Right forelimb (tissue), 1 donor: ENCODE measurements around the gene SRI.
A peak's percentile ranks its signal among the peaks of the same experiment; 100 is the strongest.

ENCODE experiments used
- DNase-seq: peaks from one replicate; pipeline ENCODE4 v3.0.0-alpha.2; 2018

The SRI gene

GRCh38 chr7:88224601-88225275 is 4.9 kb upstream of the SRI start:
- DNase-seq = no peak

GRCh38 chr7:88223265-88223664 is 3.4 kb upstream of the SRI start:
- DNase-seq = no peak

- DNase-seq = peak; percentile 76
Observed at GRCh38 chr7:88218836-88219605, 817 bp downstream of the SRI start.

- DNase-seq = no peak
Observed at GRCh38 chr7:88218429-88218745, 1.5 kb downstream of the SRI start.

DNA sequence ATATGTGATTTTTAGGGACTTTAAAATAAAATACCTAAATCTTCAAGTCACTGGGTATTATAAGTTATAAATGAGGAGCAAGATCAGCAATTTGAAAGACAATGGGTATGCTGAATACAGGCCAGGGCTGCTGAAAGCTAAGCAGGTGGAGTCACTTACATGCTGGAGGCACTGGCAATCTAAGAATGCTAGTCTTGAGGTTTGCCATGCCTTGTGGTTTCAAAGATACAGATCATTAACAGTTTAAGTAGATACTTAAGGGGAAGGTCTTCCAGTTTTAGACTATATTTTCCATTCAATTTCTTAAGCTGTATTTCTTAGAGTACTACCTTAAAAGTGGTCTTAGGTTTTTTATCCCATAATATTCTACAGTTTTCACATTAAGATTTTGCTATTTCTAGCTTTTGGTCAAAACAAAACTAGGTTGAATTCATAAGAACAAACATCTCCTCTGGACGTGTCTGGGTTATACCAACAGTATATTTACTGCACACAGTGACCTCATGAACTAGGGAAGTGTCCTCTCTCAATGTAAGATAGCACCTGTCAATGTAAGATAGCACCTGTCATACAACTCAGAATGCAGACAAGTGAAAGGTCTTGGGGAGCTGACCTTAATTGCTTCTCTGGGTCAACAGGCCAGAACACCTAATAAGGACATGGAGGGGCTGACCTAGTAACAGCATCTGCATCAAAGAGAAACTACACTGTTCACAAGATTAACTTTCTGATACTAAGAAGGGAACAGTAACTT is 2.0 kb downstream of the SRI start:
- DNase-seq = no peak

GRCh38 chr7:88216276-88216675 is 3.6 kb downstream of the SRI start:
- no peak for DNase-seq

- no peak for DNase-seq
Observed at GRCh38 chr7:88215295-88215694, 4.5 kb downstream of the SRI start.

DNA sequence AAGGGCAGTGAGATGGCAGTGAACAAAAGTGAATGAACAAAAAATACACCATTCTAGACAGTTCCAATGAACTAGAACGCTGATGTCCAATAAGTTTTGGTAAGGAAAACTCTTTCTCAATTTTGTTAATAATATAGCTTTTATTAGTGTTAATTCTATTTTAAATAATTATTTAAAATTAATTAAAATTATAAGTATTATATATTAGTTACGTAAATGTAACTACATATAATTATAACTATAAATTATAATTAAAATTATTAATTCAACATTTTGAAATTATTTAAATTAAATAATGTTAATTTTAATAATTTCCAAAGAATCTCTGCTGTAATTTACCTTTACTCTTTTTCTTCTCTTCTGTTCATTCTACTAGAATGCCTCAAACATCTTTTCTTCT is 5.4 kb downstream of the SRI start:
- DNase-seq = no peak

DNA sequence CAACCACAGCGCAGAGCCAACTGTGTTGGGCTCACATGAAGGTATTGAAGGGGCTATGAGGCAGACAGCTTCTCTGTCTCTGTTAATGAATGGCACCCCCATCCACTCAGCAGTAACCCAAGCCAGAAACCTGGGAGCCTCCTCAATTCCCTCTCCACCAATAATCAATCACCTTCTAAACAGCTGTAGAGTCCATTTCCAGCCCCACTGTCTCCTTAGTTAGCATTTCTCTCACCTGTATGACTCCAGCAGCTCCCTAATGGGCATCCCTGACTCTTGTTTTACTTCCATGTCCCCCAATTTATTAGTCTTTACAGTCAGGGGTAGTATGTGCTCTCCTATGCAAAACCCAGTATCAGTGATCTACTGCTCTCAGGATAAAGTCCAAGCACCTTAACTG is 6.9 kb downstream of the SRI start:
- no peak for DNase-seq

DNA sequence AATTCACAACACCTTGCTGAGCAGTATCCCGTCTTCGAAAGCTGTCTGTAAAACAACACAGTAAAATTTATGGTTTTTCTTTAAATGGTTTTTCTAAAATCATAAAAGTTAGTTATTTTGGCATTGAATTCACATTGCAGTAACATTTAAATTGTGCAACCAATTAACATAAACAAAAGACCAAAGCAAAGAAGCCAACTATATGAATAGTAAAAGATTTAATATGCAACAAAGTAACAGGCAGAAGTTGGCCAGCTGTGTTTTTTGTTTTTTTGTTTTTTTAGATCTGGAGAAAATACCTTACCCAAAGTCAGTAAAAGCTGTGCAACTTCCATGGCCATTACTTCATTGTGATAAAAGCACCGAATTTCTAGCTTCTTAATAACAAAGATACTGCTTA is 11.3 kb downstream of the SRI start:
- DNase-seq = no peak

DNA sequence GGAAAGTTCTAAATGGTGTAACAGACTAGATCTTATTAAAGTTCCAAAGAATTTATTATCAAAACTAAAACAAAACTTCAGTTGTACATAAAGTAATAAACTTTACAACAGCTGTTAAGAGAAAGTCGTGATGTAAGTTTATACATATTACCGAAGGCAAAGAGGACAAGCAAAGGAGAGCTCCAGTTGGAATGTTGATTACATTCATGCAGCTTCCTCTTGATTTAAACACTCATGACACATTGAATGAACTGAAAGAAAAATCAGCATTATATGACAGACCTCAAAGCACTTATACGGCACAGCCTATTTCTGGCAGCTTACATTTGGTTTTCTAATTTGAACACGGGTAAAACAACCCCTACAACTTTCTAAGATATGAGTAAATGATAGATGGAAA is 13.6 kb downstream of the SRI start:
- DNase-seq = no peak

DNA sequence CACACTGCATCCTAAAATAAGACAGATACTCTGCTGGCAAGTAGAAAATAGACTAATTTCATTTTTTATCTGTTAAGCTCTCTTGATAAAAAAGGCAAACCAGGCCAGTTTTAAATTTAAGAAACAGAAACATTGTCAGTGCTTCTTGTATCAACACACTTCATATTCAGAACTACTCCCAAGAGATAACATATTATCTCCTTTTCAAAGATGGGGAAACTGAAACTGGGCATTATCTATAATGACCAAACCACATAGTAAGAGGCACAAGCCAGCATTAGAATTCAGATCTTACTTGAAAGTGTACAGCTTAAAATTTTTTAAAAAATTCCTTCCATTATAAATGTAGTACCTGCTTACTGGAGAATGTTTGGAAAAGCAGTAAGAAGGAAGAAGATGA is 14.7 kb downstream of the SRI start:
- no peak for DNase-seq

DNA sequence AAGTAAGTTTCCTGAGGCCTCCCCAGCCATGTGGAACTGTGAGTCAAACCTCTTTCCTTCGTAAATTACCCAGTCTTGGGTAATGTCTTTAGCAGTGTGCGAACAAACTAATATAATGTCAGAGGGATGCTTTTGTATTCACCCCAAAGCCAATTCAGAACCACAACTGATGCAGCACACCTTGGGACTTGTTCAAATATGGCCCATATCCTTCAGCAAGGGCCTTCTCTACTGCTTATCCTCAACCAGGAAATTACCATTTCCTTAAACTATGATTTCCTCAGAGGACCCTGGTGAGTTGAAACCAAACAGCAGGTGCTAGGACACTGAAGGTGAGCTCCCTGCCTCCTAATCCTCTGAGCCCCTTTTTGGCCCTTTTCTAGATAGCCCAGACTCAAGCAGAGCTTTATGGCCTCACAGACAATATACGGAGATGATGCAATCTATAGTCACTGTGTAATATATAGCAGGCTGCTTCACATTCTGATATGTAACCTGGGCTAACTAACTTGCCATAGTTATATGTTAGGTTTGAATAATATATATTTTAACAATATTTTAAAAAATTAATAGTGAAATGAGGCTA is 15.2 kb downstream of the SRI start:
- DNase-seq = no peak

- no peak for DNase-seq
Observed at GRCh38 chr7:88203401-88203800, 16.4 kb downstream of the SRI start.

GRCh38 chr7:88202799-88203198 is 17.0 kb downstream of the SRI start:
- no peak for DNase-seq

GRCh38 chr7:88202278-88202677 is 17.6 kb downstream of the SRI start:
- DNase-seq = no peak

DNA sequence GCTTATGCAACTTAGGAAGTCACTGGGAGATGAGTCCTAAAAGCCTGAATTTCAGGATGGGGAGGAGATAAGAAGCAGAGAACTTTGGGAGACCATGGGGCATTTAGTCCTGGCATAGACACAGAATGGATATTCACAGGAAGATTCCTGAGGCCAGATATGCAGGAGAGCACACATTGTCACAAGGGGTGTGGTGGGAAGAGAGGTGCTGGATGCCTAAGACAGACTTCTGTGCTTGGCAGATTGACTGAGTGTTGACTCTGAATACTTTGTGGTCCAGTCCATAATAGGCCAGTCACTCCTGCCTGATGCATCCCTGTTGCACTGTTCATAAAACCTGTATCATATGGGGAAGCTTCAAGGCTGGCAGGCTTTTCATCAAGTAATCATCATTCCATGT is 18.5 kb downstream of the SRI start:
- no peak for DNase-seq

GRCh38 chr7:88200789-88201188 is 19.0 kb downstream of the SRI start:
- peak; percentile 49 for DNase-seq

GRCh38 chr7:88200261-88200660 is 19.6 kb downstream of the SRI start:
- peak; percentile 40 for DNase-seq

GRCh38 chr7:88191911-88192310 is 27.9 kb downstream of the SRI start:
- DNase-seq = no peak

DNA sequence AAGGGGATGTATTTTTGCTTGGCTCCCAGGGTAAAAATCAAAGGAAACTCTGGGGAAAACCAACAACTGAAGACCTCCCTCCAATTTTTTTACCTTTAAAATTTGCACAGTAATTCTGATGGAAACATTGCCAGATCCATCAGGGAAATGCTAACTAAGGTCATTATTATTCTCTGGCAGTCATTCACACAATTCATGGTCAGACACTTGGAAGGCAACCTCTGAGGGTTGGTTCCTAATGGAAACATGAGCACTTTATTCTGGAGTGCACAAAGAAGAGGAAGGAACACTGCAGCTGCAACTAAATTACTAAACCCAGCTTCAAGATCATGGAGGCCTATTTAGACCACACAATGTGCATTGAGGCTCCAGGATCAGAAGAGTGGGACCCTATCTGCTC is 34.2 kb downstream of the SRI start:
- no peak for DNase-seq

- DNase-seq = no peak
Observed at GRCh38 chr7:88184848-88185304, 35.0 kb downstream of the SRI start.

- DNase-seq = no peak
Observed at GRCh38 chr7:88183051-88183450, 36.8 kb downstream of the SRI start.

GRCh38 chr7:88176190-88176589 is 43.6 kb downstream of the SRI start:
- DNase-seq = no peak
